ENCODE data around the gene ARHGEF12.

ARHGEF12 gene

GRCh38 chr11:120327311-120327710 lies 8.9 kb upstream of the ARHGEF12 start:
- in situ Hi-C loops (cut with MboI; ENCODE audit: low pct_unique_long_range_greater_than_20kb, low sequenced_read_pairs, unreplicated experiment): no loop called here

DNA sequence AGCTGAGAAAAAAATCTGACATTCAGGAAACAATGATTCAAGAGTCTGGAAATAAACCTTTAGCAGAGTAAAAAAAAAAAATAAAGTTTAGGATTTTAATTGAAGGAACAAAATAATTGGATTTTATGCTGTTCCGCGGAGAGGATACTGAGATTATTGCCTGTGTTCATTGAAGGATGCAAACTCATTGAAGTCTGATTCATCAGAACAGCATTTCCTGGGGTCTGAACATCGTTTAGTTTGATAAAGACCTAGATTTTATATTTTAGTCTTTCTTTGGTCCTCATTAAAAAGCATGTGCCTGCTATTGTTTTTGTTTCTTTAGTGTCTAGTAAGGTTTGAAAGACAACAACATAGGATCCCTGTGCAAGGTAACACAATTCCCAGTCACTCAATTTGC lies 6.7 kb upstream of the ARHGEF12 start:
- TF ChIP-seq, protein P1, sequence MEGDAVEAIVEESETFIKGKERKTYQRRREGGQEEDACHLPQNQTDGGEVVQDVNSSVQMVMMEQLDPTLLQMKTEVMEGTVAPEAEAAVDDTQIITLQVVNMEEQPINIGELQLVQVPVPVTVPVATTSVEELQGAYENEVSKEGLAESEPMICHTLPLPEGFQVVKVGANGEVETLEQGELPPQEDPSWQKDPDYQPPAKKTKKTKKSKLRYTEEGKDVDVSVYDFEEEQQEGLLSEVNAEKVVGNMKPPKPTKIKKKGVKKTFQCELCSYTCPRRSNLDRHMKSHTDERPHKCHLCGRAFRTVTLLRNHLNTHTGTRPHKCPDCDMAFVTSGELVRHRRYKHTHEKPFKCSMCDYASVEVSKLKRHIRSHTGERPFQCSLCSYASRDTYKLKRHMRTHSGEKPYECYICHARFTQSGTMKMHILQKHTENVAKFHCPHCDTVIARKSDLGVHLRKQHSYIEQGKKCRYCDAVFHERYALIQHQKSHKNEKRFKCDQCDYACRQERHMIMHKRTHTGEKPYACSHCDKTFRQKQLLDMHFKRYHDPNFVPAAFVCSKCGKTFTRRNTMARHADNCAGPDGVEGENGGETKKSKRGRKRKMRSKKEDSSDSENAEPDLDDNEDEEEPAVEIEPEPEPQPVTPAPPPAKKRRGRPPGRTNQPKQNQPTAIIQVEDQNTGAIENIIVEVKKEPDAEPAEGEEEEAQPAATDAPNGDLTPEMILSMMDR (IDR thresholded peaks at IDR 0.05; ENCODE audit: extremely low read depth, insufficient read depth, missing control alignments): no peak
- DNase-seq (ENCODE audit: low spot score): no peak
- in situ Hi-C loops (cut with MboI; ENCODE audit: low pct_unique_long_range_greater_than_20kb, low sequenced_read_pairs, unreplicated experiment): no loop called here

More at GRCh38 chr11:120327311-120327710, 8.9 kb upstream of the ARHGEF12 start:
- TF ChIP-seq, protein P1 (IDR thresholded peaks at IDR 0.05; ENCODE audit: extremely low read depth, insufficient read depth, missing control alignments): no peak
- DNase-seq (ENCODE audit: low spot score): no peak

- in situ Hi-C loops (cut with MboI; ENCODE audit: low pct_unique_long_range_greater_than_20kb, low sequenced_read_pairs, unreplicated experiment): no loop called here
- TF ChIP-seq, protein P1 (IDR thresholded peaks at IDR 0.05; ENCODE audit: extremely low read depth, insufficient read depth, missing control alignments): no peak
- DNase-seq (ENCODE audit: low spot score): no peak
Observed at GRCh38 chr11:120330045-120330444, 6.2 kb upstream of the ARHGEF12 start.

DNA sequence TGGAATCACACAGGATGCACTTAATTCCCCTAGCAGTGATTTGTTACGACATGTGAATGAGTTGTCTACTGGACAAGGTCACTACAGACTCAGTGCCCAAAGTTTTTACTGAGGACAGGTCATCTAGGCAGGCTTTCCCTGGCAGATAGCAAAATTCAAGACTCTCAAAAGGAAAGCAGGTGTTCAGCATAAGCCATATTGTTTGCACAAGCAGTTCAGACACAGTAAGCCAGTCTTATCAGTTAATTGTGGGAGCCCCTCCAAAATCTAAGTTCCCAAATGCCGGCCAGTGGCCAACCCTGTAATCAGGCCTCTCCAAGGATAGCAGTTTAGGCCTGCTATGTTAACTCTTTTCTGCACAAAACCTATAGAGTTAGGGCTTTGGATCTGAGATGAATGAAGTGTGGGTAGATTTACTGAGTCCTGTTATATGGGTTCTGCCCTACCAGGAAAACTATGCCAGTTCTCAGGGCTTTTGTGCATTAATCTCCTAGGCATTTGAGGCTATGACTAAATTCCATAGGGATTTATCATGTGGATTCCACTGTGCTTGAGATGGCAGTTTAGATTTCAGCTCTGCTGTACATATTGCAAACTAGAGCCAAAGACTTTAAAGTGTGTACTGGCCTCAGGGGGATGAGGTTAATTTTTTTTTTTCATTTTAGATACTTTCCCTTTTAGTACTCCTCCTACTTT lies 4.8 kb upstream of the ARHGEF12 start:
- TF ChIP-seq, protein P1 (IDR thresholded peaks at IDR 0.05; ENCODE audit: extremely low read depth, insufficient read depth, missing control alignments): no peak
- no peak for DNase-seq (ENCODE audit: low spot score)
- in situ Hi-C loops (cut with MboI; ENCODE audit: low pct_unique_long_range_greater_than_20kb, low sequenced_read_pairs, unreplicated experiment): no loop called here

DNA sequence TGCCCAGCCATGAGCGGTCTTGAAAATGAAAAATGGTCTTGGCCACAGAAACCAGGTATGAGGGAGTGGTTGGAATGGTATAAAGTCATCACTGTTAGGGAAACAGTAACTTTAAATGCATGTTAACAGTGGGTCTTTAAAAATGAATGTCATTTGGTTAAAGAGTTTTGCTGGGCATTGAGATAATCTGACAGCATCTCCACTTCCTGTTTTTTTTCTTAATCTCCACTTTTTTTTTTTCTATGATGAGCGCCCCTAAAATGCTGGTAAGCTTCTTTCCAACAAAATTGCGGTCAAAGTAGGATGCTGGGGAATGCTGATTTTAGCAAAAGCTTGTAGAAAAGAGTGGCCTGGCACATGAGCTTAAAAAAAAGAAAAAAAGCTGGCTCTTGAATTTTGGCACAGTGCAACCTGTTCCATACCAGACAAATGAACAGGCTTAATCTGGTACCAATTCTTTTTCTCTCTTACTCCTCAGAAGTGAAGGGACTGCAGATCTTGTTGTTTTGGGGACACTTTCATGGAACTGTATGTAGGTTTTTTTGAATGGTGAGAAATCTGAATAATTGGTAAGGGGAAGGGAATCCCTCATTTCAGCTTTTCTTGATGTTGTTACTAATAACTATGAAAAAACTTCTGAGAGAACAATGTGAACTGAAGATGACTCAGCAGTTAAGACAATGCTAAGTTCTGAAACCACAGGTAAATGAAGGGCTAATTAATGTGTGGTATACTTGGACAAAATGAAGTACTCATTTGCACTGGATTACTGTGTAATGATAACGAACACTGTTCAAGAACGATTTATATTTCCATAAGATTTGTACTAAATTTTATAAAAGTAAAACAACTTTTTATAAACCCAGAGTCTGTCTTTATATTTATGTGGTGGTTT lies 3.1 kb upstream of the ARHGEF12 start:
- TF ChIP-seq, protein P1 (IDR thresholded peaks at IDR 0.05; ENCODE audit: extremely low read depth, insufficient read depth, missing control alignments): no peak
- no peak for DNase-seq (ENCODE audit: low spot score)
- in situ Hi-C loops (cut with MboI; ENCODE audit: low pct_unique_long_range_greater_than_20kb, low sequenced_read_pairs, unreplicated experiment): no loop called here

DNA sequence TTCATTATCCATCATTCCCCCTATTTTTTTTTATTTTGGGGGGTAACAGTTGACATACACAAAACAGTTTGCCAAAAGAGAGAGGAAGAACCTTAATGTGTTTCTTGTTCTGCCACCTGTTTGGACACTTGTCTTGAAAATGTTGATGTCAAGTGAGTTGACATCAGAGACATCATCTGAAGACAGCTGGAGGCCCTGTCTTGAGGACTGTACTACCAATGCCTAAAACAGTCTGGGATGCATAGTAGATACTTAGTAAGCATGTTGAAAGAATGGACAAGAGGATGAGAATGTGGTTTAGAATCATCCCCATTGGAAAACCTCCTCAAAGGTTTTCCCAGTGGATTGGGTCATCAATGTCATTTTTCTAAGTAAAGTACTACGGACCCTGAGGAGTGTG lies 2.4 kb upstream of the ARHGEF12 start:
- in situ Hi-C loops (cut with MboI; ENCODE audit: low pct_unique_long_range_greater_than_20kb, low sequenced_read_pairs, unreplicated experiment): no loop called here
- TF ChIP-seq, protein P1 (IDR thresholded peaks at IDR 0.05; ENCODE audit: extremely low read depth, insufficient read depth, missing control alignments): no peak

More for the DNA sequence above, 2.4 kb upstream of the ARHGEF12 start:
- no peak for DNase-seq (ENCODE audit: low spot score)
